ENCODE results near the gene MMP11. TPM values are rescaled to one million over a fixed set of nuclear protein-coding genes. Genes with fewer than 3 reads are reported as not detected.

The MMP11 gene
- total and polyA plus RNA-seq, 3 experiments from 2014 or later, result 0.90 to 1.9 (median 1.6) TPM

- no peak overlapping the region for H3K4me3 ChIP-seq (ENCODE audit: low read length)
- no peaks in the 10 kb centered on the region for H3K9me3 Mint-ChIP-seq
- peaks cover 4% of the 10 kb centered on the region for H3K36me3 ChIP-seq (ENCODE audit: insufficient read depth, low read length)
- no peak overlapping the region for H3K4me3 Mint-ChIP-seq
- no peaks in the 10 kb centered on the region for H3K27me3 ChIP-seq (ENCODE audit: insufficient read depth, low read length, poor library complexity, severe bottlenecking)
- H3K4me1 Mint-ChIP-seq, result peaks cover 15 to 27% (median 19%) of the 10 kb centered on the region in 3 donors
- CTCF ChIA-PET, result interaction anchor here (1.4 kb wide), 1 partner anchor 17 kb away, joined by 5 read pairs; no protein-coding TSS in a partner anchor
- H3K9me3 ChIP-seq (ENCODE audit: low read length), result no peaks in the 10 kb centered on the region
- H3K27ac ChIP-seq (ENCODE audit: low read depth, low read length), result no peak overlapping the region
- H3K27me3 Mint-ChIP-seq, result no peaks in the 10 kb centered on the region
- H3K4me1 ChIP-seq (ENCODE audit: insufficient read depth, low read length), result peaks cover 4% of the 10 kb centered on the region
- peak overlapping the region in 1 of 8 donors; percentile 64 for H3K27ac Mint-ChIP-seq
- no peak for DNase-seq
- POLR2A ChIA-PET, result no interaction called here
- H3K36me3 Mint-ChIP-seq, result peaks cover 0 to 51% (median 14%) of the 10 kb centered on the region in 3 donors
Observed at GRCh38 chr22:23833017-23833751, 60.5 kb downstream of the MMP11 start.

Other genes with a start within 250 kb of the MMP11 start
- gene IGLL1, start 192.6 kb upstream of the MMP11 start, total RNA-seq, result not detected
- not detected for gene IGLL1, start 192.6 kb upstream of the MMP11 start, polyA plus RNA-seq
- under 1 TPM; 0.47 to 0.66 TPM for gene DRICH1, start 140.5 kb upstream of the MMP11 start, total RNA-seq
- gene DRICH1, start 140.5 kb upstream of the MMP11 start, polyA plus RNA-seq, result not detected
- 1 to 10 TPM; 3.2 to 4.8 TPM for gene RGL4, start 81.8 kb upstream of the MMP11 start, total RNA-seq
- 58.4 TPM for gene RGL4, start 81.8 kb upstream of the MMP11 start, polyA plus RNA-seq
- gene ZNF70, start 21.7 kb upstream of the MMP11 start, total RNA-seq, result 1 to 10 TPM; 3.4 to 3.7 TPM
- 0.35 TPM for gene ZNF70, start 21.7 kb upstream of the MMP11 start, polyA plus RNA-seq
- gene VPREB3, start 18.4 kb upstream of the MMP11 start, total RNA-seq, result not detected
- not detected for gene VPREB3, start 18.4 kb upstream of the MMP11 start, polyA plus RNA-seq
- under 1 TPM; 0.81 to 0.93 TPM for gene C22orf15, start 9.9 kb upstream of the MMP11 start, total RNA-seq
- 0.75 TPM for gene C22orf15, start 9.9 kb upstream of the MMP11 start, polyA plus RNA-seq
- gene CHCHD10, start 4.9 kb upstream of the MMP11 start, total RNA-seq, result 100 to 1,000 TPM; 172 to 186 TPM
- 34.0 TPM for gene CHCHD10, start 4.9 kb upstream of the MMP11 start, polyA plus RNA-seq
- 100 to 1,000 TPM; 113 to 120 TPM for gene SMARCB1, start 14.1 kb downstream of the MMP11 start, total RNA-seq
- 40.4 TPM for gene SMARCB1, start 14.1 kb downstream of the MMP11 start, polyA plus RNA-seq
- 1 to 10 TPM; 5.4 to 5.8 TPM for gene DERL3, start 66.2 kb downstream of the MMP11 start, total RNA-seq
- 0.28 TPM for gene DERL3, start 66.2 kb downstream of the MMP11 start, polyA plus RNA-seq
- gene SLC2A11, start 85.0 kb downstream of the MMP11 start, total RNA-seq, result 1 to 10 TPM; 7.1 to 9.0 TPM
- 5.2 TPM for gene SLC2A11, start 85.0 kb downstream of the MMP11 start, polyA plus RNA-seq
- 100 to 1,000 TPM; 804 to 830 TPM for gene MIF, start 121.5 kb downstream of the MMP11 start, total RNA-seq
- gene MIF, start 121.5 kb downstream of the MMP11 start, polyA plus RNA-seq, result 1,220 TPM
- gene GSTT2B, start 188.3 kb downstream of the MMP11 start, total RNA-seq, result not detected
- gene GSTT2B, start 188.3 kb downstream of the MMP11 start, polyA plus RNA-seq, result not detected
- gene DDTL, start 194.0 kb downstream of the MMP11 start, total RNA-seq, result not detected
- 2.4 TPM for gene DDTL, start 194.0 kb downstream of the MMP11 start, polyA plus RNA-seq
- gene DDT, start 201.6 kb downstream of the MMP11 start, total RNA-seq, result 10 to 100 TPM; 84.5 to 88.2 TPM
- gene DDT, start 201.6 kb downstream of the MMP11 start, polyA plus RNA-seq, result 109 TPM
- gene GSTT2, start 207.3 kb downstream of the MMP11 start, total RNA-seq, result not detected
- gene GSTT2, start 207.3 kb downstream of the MMP11 start, polyA plus RNA-seq, result not detected
- gene GSTT4, start 232.6 kb downstream of the MMP11 start, total RNA-seq, result not detected
- gene GSTT4, start 232.6 kb downstream of the MMP11 start, polyA plus RNA-seq, result not detected
- 10 to 100 TPM; 69.0 to 71.6 TPM for gene CABIN1, start 238.5 kb downstream of the MMP11 start, total RNA-seq
- 13.0 TPM for gene CABIN1, start 238.5 kb downstream of the MMP11 start, polyA plus RNA-seq